H1 (cell line): ENCODE data around the gene CDT1.

Source experiments
- CBX5 ChIP-seq: fragments of 300-800, 300-1000 bp; sonication (generic); IDR thresholded peaks from 2 replicates; pipeline ENCODE4 v1.7.1; 2016; ENCODE audit warnings: antibody characterized with exemption, low read length, low read depth
- RFX5 ChIP-seq: IDR thresholded peaks from 2 replicates; pipeline ENCODE4 v1.6.1; 2011; ENCODE audit warnings: low read depth, low read length, improper control_type of control experiment, borderline replicate concordance

DNA sequence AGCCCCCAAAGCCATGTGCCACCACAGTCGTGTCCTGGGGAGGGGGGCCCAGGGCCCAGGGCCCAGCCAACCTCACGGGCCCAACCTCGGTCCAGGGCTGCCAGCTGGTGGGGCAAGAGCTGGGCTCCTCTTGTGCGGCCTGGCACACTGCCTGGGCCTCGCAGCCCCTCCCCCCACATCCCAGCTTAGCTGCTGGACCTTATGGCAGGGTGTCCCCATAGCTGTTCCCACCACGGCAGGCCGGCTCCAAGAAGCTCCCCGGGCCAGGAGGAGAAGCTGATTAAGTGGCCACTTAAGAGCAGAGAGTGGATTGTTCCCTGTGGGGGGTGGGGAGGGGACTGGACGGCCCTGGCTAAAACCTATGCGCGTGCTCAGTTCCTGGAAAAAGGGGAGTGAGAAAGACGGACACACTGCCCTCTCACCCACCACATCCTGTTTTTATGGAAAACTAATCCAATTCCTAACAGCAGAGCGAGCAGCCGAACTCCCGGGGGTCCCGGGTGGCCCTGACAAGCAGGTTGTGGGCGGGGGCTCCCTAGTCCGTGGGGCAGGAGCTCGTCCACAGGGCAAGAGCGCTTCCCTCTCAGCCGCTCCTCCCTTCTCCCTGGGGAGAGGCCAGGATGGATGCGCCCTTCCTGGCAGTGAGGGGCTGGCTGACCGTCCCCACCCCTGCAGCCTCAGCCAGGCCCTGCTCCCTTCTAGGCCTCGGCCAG lies 35.4 kb upstream of the CDT1 start:
- TF ChIP-seq CBX5, result no peak
- no peak for TF ChIP-seq RFX5
